Activated CD4-positive, CD25-positive, alpha-beta regulatory T cell (primary cell): Measurements from ENCODE around the gene RHBG.
"Not testable (repeated sequence)": the region's sequence is repeated elsewhere in the genome, so short reads cannot be mapped to it uniquely, and the experiment has no call there.

Experiments used
- DNase-seq, 4 experiments: peaks; one replicate each; lab custom pipeline; 2025; lab: John Stamatoyannopoulos, UW

The RHBG gene

DNA sequence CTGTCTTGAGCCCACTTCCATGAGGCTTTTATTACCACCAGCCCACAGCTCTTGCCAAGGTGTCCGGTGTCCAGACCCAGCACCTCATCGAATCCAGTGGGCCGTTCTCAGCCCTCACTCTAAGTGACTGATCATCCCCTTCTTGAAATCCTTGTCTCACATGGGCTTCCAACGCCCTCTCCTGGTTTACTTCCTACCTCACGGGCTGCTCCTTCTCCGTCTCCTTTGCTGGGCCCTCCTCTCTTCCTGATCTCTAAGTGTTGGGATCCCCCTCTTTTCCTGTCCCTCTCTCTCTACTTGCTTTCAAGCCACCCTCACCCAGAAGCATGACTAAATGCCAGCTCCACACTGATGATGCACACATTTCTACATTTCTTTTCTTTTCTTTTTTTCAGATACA is 9.0 kb upstream of the RHBG start:
- no peak for DNase-seq

DNA sequence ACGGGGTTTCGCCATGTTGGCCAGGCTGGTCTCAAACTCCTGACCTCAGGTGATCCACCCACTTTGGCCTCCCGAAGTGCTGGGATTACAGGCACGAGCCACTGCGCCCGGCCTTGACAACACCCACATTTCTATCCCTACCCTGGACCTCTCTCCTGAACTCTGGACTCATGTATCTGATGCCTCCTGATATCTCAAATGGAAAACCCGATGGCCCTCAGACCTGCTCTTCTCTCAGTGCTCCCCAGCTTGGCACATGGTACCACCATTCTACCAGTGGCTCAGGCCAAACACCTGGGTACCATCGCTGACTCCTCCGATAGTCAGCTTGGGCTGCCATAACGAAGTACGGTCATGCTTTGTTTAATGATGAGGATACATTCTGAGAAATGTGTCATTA is 8.5 kb upstream of the RHBG start:
- DNase-seq: no peak

DNA sequence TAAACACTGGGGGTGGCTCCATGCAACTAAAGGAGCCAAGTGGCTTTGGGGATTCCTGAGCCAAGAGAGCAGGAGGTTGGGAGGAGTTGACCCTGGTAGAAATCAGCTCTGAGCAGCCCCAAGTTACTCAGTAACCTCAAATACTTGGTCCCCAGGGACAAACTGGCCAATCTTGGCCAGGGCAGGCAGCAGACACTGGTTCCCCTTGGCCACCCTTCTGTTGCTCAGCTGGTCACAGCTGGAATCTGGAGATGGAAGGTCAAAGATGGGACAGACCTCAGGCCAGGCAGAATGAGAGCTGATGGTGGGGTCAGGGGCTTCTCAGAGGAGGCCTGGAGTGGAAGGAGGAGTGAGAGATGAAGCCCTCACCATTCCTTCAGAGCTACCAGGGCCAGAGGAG is 3.3 kb upstream of the RHBG start:
- no peak for DNase-seq

DNA sequence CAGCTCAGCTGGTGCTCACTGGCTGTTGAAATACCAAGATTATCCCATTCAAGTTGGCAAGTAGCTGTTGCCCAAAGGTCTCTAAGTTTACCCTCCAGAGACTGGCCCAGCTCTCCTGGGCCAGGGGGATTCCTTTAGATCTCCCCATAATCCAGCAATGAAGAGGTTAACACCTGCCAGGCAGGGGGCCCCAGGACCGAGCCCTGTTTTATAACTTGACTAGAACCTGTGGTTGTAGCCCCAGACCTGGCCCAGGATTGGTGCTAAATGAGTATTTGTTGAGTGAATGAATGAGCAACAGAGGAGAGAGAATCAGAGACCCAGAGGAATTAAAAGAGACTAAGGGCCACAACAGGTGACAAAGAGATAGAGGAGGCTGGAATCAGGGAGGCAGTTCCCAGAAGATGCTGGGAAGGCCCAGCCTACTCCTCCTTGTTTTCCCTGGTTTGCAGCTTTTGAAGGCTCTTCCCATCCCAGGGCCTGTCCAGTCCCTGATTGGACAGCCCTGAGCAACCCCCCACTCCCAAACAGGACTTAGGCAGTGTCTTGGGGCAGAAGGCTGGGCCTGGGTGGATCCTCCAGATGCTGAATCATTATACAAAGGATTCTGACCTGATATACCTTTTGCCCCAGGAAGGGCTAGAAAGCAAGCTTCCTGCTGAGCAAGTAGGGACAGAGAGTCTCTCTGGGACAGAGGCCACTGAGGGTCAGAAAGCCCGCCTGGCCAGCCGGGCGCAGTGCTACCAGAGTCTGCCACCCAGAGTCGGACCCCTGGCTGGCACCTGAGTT is 2.4 kb upstream of the RHBG start:
- no peak for DNase-seq

DNA sequence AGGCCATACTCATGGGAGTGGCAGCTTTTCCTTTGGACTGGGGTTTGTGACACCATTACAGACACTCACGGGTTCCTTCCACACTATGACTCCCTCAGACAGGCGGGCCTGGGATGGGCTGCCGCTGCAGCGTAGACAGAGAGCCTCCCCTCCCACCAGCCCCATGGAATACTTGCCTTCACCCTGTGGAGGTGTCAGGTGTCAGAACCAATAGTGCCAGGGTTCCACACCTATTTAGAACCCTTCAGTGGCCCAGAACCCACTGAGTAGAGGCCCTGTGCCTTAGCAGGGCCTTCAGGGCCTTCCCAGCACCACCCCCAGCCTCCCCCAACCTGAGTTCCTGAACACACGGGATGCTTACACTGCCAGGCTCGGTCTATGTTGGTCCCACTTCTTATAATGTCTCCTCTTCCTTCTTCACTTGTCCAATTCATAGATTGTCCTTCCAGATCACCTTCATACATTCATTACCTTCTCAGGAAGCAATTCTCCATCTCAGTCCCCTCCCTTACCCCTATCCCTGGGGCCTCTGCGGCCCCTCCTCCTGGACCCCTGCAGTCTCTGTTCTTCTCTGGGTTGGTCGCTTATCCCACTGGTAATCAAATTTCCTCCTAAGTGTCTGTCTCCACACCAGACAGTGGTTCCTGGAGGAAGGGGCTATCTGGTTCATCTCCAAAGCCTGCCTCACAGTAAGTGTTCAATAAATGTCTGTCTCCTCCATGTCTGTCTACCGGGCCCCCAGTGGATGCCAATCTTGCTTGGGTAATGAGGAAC is 1.4 kb upstream of the RHBG start:
- no peak for DNase-seq

DNA sequence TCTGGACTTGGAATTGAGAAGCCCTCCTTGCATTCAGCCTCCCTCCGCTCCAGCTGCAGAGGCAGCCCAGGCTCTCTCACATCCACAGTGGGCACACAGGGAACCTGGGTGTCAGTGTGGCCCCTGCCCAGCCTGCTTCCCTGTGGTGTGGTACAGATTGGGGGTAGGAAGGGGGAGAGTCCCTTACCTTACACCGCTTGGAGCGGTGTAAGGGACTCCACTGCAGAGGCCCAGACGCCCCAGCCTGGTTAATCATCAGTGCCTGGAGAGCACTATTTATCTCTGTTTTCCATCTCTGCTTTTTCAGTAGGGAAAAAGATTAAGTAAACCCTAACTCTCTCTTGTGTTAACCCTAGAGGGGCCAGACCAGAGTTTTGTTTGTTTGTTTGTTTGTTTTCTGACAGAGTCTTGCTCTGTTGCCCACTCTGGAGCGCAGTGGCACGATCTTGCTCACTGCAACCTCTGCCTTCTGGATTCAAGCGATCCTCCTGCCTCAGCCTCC is 803 bp upstream of the RHBG start:
- no peak for DNase-seq

DNA sequence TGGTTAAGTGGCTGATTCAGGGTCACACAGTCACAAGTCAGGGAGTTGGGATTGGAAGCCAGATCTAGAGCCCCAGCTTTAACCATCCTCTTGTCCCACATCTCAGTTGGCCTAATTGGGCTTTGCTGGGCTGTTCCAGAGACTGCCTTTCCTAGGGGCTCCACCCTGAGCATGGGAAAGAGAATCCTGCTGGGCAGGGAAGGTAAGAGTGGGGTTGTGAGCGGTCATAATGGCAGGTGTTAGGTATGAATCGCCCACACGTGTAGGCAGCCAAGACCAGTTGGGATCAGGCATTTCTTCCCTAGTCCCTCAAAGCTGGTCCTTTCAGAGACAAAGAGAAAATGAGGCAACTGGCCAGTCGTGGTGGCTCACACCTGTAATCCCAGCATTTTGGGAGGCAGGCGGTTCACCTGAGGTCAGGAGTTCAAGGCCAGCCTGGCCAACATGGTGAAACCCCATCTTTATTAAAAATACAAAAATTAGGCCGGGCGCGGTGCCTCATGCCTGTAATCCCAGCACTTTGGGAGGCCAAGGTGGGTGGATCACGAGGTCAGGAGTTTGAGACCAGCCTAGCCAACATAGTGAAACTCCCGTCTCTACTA is 775 bp downstream of the RHBG start:
- not testable (repeated sequence) for DNase-seq

DNA sequence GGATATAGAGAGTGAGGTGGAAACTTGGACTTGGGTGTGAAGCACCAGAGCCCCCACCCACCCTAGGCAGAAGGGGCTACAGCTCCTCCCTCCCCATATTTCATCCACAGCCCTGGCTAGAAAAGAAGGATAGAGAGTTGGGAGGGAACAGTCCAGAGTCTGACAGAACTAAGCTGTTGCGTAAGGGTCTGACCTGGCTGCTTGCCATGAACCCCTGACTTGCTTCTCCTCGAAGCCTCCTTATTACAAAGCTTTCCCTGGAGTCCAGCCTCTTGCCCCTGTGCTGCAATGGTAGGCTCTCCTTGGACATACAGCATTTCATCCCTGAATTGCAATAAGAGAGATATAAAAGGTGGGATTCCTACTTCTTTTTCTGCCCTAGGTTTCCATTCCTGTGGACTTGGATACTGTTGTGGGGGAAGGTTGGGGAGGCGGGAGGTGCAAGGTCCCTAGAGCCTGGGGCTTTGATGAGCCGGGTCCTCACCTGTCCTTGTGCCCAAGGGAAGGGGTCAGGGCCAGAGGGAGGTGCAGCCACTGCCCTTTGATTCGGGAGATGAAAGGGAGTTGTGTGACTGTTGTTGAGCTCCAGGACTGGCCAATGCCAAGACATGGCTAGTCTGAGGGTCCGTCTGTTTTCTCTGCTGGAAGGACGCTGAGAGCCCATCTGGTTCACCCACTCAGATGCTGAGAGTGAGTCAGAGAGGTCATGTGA is 2.7 kb downstream of the RHBG start:
- DNase-seq: no peak

DNA sequence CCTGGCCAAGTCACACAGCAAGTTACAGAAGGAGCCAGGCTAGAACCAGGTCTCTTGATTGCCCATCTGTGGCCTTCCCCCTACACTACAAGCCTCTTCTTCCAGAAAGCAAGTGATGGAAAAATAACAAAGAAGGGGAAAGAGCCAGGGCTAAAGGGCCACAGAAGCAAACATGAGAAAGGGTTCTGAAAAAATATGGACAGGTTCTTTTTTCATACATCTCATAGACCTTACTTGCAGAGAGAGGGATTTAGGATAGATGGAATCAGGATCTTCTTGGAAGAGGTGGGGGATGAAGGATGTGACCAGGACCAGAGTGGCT is 3.2 kb downstream of the RHBG start:
- no peak for DNase-seq

DNA sequence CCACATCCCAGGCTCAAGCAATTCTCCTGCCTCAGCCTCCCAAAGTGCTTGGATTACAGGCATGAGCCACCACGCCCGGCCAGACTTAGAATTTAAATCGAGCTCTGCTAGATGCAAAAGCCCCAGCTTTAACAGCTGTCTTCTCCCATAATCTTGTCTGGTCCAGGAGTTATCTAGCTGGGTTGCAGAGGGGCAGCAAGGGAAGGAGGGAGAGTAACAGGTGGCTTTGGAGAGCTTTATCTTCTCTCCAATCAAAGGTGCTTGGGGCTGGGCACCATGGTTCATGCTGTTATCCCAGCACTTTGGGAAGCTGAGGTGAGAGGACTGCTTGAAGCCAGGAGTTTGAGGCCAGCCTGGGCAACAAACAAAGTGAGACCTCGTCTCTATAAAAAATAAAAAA is 3.9 kb downstream of the RHBG start:
- DNase-seq: no peak

DNA sequence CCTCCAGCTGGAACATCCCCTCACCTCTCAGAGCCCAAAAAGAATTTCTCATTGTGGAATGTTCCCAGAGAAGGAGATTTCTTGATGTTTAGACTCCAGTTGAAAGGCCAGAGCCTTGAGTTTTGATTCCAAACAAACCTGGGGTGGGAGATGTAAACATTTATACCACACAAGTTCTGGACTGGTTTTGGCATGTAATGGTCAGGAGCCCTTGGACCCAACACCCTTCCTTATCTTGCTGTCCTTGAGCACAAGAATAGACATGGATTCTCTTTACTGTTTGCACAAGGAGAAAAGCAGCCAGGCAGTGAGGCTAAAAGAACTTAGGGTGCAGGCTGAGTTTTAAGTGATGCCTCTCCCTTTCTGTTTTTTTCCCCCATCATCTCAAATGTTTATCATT is 4.5 kb downstream of the RHBG start:
- no peak for DNase-seq

DNA sequence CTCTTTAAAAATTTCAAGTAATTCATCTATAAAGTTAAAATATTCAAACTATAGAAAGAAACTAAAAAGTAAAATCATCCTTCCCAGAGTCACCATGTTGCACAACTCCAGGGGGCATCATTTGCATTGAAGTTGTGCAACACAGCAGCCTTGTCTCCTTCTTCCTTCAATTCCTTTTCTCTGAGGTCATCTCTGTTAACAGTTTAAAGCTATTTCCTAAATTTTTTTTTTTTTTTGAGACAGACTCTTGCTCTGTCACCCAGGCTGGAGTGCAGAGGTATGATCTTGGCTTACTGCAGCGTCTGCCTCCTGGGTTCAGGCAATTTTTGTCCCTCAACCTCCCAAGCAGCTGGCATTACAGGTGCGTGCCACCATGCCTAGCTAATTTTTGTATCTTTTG is 7.1 kb downstream of the RHBG start:
- DNase-seq: no peak

DNA sequence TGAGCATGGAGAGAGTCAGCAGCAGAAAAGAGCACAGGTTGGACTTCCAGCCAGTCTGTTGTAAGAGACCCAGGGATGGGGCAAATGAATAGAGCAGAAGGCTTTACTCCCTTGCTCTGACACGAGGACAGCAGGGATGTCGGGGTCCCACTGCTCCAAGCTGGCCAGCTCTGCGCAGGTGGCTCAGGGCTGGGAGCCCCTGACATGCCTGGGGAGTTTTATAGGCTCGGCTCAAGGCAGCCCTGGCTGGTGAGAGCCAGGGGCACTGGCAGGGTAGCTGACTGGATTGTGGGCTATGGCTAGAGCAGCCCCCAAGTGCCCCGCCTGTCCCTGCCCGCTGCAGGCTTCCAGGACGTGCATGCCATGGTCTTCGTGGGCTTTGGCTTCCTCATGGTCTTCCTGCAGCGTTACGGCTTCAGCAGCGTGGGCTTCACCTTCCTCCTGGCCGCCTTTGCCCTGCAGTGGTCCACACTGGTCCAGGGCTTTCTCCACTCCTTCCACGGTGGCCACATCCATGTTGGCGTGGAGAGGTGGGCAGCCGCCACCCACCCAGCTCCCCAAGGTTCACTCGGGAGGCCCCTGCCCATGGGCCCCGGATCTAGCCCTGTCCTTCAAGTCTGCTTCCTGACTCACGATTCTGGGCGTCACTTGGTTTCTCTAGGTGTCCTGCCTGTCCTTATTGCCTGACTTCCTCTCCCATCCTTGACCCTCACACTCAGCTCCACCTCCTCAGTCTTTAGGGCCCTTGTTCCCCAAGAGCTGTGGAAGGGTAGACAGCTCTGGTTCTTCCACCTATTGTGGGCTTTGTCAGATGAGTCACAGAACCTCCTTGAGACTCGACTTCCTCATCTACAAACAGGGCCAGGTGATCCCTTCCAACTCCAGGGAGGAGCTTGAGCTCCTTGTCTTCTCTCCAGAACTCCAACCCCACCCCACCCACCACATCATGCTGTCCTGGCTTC is 8.2 kb downstream of the RHBG start:
- no peak for DNase-seq

DNA sequence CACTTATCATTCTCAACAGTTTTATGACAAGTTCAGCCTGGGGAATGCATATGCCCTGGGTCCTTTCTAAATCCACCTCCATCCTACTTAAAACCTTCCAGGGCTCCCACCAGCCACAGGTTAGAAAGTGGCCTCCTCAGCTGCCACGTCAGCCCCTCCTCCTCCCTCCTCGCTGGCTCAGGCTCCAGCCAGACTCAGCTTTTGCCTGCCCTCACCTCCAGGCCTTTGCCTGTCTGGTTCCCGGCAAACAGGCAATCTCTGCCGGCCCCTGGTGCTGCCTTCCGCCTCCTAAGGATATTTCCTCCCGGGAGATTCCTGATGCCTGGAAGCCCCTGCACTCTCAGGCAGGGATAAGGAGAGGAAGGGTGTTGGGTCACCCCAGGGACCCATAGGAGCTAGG is 9.5 kb downstream of the RHBG start:
- DNase-seq: no peak

DNA sequence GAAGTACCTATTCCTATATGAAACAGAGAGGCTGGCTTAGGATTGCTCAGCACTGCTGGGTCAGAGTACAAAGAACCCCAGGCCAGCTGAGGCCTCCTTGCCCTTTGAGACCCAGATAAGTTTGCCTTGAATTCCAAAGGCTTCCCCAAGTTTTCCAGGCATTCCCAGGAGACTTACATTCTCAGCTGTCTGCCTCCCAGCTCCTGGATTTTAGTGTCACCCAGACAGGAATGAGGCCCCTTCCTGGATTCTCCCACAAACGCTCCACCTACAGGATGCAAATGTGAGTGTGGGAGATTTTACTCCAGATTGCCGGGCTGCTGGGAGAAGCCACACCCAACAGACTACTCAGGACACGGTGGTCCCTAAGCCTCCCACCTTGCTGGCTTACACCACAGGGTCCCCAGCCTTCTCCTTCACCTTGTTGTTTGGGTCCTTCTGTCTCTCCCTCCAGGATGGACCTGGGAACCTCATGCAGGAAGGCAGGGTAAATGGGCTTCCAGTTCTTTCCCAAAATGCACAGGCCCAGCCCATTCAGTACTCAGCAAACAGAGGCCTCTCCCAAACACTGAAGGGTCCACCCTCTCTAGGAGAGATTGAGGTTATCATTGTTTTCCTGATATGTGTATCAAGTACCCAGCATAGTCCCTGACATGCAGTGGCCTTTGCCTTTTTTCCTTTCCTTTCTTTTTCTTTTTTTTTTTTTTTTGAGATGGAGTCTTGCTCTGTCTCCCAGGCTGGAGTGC is 10.6 kb downstream of the RHBG start:
- DNase-seq: no peak

DNA sequence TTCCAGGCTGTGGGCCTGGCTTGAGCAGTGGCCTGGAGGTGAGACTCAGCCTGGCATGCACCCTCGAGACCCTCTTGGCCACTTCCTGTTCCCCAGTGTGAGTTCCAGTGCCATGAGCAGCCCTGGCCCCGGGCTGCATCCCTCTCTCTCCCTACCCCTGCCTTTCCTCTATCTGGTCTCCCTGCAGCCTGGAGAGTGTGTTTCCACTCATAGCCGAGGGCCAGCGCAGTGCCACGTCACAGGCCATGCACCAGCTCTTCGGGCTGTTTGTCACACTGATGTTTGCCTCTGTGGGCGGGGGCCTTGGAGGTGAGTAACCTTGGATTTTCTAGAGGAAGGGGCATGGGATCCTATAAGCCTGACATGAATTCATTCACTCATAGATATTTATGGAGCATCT is 13.6 kb downstream of the RHBG start:
- no peak for DNase-seq

DNA sequence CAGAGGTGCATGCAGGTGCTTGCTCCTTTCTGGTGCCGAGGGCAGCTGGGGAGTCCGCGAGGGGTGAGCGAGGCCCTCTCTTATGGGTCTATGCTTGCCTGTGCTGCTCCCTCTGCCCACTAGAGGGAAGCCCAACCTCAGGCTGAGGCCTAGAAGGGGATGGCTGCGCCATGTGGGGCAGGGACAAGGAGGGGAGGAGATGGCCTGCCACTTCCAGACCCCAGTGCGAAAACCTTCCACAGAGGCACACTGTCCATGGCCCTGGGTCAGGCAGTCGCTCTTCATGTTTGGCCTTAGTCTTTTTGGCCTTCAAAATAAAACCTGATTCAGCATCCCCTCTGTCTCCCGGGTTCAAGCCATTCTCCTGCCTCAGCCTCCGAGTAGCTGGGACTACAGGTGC is 14.0 kb downstream of the RHBG start:
- peak; percentile 9 to 31 (median 18) for DNase-seq

DNA sequence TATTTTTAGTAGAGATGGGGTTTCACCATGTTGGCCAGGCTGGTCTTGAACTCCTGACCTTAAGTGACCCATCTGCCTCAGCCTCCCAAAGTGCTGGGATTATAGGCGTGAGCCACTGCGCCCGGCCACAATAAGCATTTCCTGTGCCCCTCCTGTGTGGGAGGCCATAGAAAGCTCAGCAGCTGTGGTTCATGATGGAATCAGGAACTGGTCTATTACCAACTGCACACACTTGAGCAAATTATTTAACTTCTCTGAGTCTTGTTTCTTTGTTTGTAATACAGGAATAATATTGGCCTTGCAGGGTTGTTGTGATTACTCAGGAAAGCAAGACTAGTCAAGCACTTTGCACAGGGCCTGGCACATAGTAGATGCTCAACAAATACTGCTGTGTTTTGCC is 15.0 kb downstream of the RHBG start:
- no peak for DNase-seq

DNA sequence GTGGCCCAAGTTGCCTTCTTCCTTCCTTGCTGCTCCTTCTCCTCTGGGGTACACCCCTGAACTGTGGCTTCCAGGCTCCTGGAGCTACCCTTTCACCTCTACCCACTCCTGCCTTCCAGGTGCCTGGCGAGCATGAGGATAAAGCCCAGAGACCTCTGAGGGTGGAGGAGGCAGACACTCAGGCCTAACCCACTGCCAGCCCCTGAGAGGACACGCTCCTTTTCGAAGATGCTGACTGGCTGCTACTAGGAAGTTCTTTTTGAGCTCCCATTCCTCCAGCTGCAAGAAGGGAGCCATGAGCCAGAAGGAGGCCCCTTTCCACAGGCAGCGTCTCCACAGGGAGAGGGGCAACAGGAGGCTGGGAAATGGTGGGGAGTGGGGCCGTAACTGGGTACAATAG is 15.6 kb downstream of the RHBG start:
- no peak for DNase-seq

DNA sequence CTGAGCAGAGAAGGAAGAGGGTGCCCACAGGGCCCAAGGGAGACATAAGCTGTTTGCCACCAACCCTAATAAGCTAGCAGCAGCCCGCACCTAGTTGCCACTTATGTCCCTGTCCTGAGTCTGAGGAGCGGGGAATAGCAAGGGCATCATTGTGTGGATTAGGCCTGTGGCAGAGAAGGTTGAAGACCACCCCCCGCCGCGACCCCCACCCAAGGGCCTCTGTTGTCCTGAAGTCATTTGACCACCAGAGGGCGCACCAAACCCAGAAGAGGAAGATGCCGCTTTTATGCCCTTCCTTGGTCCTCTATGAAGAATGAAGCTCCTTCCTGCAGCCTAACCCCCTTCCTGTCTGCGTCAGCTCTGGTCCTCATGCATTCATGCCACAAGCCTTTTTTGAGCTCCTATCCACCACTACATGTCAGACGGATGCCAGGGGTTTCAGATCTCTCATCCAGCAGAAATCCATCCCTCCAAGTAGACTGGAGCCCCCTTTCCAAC is 16.6 kb downstream of the RHBG start:
- DNase-seq: peak; percentile 45 to 71 (median 53)
